GM18951 (cell line): ENCODE data around the gene ZIM2.

Source experiments
- POLR2A ChIP-seq: IDR thresholded peaks from 4 replicates; pipeline ENCODE4 v1.6.1; 2011; ENCODE audit warnings: mild to moderate bottlenecking; ENCODE audit not compliant: insufficient read length, insufficient read depth; ENCODE audit errors: extremely low read depth
- in situ Hi-C: fragments of 300-500 bp; cut with MboI; formaldehyde crosslinking; loops from one replicate; pipeline ENCODE4 v1.12.0; 2022; ENCODE audit warnings: low sequenced_read_pairs, mixed read lengths, inconsistent platforms; ENCODE audit not compliant: unreplicated experiment

Gene ZIM2

GRCh38 chr19:56811480-56811879 lies 29.0 kb downstream of the ZIM2 start:
- TF ChIP-seq POLR2A = no peak
- in situ Hi-C loops = no loop called here

- no peak for TF ChIP-seq POLR2A
- in situ Hi-C loops = no loop called here
Measured at GRCh38 chr19:56810260-56810659, 30.3 kb downstream of the ZIM2 start.

DNA sequence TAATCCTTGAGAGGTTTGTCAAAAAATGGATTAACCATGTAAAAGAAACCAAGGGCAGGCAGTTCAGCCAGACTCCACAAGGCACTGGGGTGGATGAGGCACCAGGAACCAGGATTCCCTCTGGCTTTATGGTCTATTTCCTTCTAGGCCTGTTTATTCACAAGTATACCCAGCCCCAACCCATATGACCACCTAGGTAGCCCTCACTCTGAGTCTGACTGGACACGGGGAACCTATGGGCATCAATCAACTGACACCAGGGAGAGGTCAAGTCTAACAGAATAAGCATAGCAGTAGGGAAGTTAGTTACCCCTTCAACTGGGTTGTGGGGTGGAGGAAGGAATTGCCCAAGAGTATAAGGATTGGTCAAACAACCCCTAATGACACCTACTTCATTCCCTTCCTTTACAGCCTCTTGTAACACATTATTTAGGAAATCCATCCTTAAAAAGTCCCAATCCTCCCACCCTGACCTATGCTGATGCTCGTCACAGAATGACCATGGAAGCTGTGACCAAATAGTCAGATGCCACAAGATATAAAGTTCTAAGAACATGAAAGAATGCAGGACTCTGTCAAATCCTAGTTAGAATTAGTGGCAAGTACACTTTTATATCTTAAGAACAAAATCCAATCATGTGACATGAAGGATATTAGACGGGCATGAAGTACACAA lies 31.7 kb downstream of the ZIM2 start:
- in situ Hi-C loops = no loop called here
- no peak for TF ChIP-seq POLR2A

DNA sequence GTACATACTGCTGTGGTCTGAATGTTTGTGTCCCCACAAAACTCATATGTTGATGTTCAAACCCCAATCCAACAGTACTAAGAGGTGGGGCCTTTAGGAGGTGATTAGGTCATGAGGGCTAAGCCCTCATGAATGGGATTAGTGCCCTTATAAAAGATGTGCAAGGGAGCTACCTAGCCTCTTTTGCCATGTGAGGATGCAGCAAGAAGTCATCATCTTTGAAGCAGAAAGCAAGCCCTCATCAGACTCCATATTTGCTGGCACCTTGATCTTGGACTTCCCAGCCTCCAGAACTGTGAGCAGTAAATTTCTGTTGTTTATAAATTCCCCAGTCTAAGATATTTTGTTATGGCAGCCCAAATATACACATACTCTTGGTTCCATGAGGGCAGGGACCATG lies 33.9 kb downstream of the ZIM2 start:
- no peak for TF ChIP-seq POLR2A
- in situ Hi-C loops = no loop called here

DNA sequence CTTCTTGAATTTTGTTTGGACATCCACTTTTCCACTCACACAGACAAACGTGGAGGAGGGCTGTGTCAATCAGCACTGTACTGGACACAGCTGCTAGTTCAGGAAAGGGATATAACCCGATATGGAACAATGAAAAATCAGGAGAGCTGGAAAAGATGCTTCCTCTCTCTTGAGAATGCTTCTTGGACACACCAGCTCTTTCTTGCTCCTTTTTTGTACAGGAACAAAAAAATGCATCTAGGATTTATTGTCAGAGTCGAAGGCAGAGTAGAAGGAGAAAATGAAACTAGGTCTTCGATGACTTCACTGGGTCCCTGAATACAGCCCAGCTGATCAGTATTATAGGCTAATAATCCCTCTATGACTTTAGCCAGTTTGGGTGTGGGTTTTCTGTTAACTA lies 62.2 kb downstream of the ZIM2 start:
- in situ Hi-C loops = no loop called here
- no peak for TF ChIP-seq POLR2A

DNA sequence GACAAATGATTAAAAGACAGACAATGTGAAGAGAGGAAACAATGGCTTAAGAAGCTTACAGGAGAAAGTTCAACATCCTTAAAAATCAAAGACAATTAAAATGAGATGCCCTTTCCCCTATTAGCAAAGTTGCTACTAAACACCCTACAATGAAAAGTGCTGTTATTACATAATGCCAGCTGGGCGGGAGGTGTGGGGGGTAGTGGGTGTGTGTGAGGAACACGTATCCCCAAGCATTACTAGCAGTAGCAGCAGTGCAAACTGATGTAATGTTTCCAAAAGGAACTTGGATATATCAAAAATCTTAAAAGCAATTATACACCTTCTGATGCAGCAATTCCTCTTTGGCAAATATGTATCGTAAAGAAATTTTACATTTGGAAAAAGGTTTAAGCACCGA lies 70.9 kb downstream of the ZIM2 start:
- in situ Hi-C loops = no loop called here
- no peak for TF ChIP-seq POLR2A

GRCh38 chr19:56765137-56765536 lies 75.4 kb downstream of the ZIM2 start:
- TF ChIP-seq POLR2A = no peak
- in situ Hi-C loops = no loop called here

- in situ Hi-C loops = no loop called here
- no peak for TF ChIP-seq POLR2A
Measured at GRCh38 chr19:56764196-56764695, 76.3 kb downstream of the ZIM2 start.

- in situ Hi-C loops = no loop called here
- no peak for TF ChIP-seq POLR2A
Measured at GRCh38 chr19:56760842-56761241, 79.7 kb downstream of the ZIM2 start.

- no peak for TF ChIP-seq POLR2A
- in situ Hi-C loops = no loop called here
Measured at GRCh38 chr19:56759531-56759930, 81.0 kb downstream of the ZIM2 start.

GRCh38 chr19:56751078-56751489 lies 89.4 kb downstream of the ZIM2 start:
- in situ Hi-C loops = no loop called here
- TF ChIP-seq POLR2A = no peak

DNA sequence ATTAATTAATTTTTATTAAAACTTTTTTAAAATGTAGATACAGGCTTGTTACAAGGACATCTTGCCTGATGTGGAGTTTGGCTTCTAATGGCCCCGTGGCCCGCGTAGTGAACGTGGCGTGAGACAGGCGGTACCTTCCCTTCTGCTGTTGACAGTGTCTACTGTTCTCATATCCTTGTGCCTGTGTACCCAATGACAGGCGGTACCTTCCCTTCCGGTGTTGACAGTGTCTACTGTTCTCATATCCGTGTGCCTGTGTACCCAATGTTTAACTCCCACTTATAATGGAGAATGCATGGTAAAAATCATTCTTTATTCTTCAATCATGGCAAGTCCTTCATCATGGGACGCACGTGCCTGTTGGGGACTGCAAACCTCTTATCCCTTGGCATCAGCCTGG lies 89.9 kb downstream of the ZIM2 start:
- TF ChIP-seq POLR2A = no peak
- in situ Hi-C loops = no loop called here

GRCh38 chr19:56748378-56748777 lies 92.1 kb downstream of the ZIM2 start:
- in situ Hi-C loops = no loop called here
- TF ChIP-seq POLR2A = no peak

DNA sequence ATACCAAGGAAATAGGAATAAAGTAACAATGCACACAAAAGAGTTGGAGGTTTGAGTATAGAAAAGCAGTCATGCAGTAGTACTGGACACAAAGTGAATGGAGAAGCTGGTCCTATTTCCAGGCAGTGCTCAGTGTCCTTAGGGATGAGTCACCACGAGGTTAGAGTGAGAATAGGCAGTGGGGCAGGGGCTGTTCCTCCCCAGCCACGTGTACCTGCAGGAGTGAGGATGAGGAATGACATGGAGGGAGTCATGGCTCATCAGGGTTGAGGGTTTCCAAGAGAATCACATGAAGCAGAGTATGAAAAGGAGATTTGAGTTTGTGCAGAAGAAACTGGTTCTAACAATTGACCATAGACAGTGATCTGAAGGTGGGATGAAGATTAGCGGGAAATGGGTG lies 94.2 kb downstream of the ZIM2 start:
- in situ Hi-C loops = no loop called here
- TF ChIP-seq POLR2A = no peak

DNA sequence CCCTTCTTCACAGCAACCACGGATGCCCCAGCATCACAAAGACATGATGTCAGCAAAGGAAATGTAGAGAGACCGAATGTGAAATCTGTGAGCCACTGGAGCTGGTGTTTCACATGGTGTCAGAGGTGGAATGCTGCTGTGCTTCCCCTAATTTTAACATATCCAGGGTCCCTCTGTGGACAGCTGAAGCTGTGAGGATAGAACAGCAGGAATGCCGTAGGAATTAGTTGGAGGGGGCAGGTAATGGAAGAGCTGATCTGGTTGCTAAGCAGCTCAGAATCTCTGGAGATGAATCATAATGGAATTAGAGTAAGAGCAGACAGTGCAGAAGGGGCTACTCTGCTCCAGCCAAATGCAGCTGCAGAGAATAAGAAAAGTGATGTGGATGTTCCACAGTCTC lies 100.0 kb downstream of the ZIM2 start:
- TF ChIP-seq POLR2A = no peak
- in situ Hi-C loops = no loop called here
